HG02885 (cell line): Measurements from ENCODE around the gene FAS.
A peak's percentile ranks its signal among the peaks of the same experiment; 100 is the strongest.
"Not testable (repeated sequence)": the region's sequence is repeated elsewhere in the genome, so short reads cannot be mapped to it uniquely, and the experiment has no call there.

Experiments
- ATAC-seq: cut with Tn5 transposase; IDR thresholded peaks from one replicate; pipeline ENCODE4 v1.9.1; 2021; ENCODE audit warnings: mild to moderate bottlenecking; ENCODE audit not compliant: unreplicated experiment, poor library complexity

The FAS gene

DNA sequence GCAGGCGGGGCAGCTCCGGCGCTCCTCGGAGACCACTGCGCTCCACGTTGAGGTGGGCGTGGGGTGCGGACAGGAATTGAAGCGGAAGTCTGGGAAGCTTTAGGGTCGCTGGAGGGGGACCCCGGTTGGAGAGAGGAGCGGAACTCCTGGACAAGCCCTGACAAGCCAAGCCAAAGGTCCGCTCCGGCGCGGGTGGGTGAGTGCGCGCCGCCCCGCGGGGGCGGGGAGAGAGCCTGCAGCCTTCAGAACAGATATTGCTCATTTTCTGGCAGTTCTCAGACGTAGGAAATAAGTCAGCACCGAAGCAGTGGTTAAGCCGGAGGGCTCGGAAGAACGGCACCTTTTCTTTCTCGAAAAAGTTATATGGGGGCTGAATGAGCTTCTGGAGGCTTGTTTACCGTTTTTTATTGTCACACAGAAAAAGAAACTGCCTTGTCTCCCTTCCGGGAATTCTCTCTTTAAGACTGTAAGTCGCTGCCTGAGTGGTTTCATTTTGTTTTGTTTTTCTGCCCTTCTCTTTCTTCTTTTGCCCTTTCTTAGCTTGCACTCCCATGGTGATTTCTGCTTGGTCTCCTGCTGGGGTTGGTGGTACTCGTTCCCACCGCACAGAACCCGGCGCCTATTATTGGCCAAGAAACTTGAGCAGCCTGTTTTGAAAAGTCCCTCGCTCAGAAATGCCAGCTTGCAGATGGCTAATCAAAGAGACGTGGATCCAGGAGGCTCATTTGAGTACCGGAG, 732 bp downstream of the FAS start:
- ATAC-seq, result peak; percentile 54

- ATAC-seq, result no peak
Measured at GRCh38 chr10:88991899-88992320, 1.3 kb downstream of the FAS start.

DNA sequence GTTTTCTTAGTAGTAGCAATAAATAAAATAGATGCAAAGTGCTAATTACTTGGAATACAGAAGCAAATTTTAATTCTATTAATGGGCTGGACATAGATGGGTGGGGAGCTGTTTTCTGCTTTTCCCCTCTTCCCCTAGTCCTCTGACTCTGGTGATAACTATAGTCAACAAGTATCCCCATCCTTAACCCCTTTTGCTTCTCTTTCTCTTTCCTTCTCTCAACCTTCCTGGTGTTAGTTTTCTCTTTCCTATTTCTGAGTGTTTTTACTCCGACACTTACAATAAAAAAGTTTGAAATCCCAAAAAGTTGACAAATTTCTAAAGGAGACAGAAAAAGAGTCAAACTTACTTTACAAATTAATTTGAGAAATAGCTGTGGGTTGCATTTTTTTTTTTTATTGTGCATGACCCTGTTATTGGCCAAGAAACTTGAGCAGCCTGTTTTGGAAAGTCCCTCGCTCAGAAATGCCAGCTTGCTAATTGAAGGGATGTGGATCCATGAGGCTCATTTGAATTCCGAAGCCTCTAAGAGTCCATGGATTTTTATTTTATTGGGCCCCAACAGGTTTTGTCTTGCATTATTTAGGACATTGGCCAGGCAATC, 2.4 kb downstream of the FAS start:
- ATAC-seq, result no peak

DNA sequence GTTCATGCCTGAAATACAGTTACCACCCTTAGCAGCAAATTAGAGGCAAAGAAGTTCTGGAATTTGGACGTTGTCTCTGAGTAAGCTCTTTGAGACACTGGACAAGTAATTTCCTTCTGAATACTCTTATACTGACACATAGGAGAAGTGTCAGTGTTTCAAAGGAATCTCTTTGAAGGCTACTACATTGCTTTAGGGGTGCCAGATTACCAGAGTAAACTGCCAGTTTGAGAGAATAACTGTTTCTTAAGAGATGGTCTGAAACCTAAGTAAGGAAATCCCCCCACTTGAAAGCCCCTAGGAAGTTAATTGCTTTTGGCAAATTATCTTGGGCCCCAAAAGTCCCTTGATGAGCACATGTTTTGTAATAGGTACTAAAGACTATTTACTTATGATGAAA, 3.4 kb downstream of the FAS start:
- ATAC-seq, result no peak

DNA sequence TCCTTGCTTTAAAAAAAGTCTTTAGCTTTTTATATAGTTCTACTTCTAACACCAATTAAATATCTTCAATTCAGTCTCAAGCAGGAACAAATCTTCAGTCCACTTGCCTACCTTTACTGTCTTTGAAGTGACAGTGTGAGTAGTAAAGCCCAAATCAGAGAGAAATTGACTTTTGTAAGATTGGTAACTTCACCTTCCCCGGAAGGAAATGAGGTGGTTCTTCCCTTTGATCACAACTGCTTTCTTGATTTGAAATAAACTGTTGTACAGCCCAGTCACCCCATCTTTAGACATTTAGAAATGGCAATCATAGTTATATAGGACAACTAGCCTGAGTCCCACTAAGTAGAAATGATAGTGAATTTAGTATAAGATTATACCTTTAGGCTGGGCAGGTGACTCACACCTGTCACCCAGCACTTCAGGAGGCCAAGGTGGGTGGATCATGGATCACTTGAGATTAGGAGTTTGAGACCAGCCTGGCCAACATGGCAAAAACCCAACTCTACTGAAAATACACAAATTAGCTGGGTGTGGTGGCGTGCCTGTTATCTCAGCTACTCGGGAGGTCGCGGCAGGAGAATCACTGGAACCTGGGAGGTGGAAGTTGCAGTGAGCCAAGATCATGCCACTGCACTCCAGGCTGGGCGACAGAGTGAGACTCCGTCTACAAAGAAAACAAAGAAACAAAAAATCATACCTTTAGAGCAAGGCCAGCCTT, 4.7 kb downstream of the FAS start:
- ATAC-seq, result no peak

GRCh38 chr10:88996927-88997326, 6.3 kb downstream of the FAS start:
- peak; percentile 52 for ATAC-seq

DNA sequence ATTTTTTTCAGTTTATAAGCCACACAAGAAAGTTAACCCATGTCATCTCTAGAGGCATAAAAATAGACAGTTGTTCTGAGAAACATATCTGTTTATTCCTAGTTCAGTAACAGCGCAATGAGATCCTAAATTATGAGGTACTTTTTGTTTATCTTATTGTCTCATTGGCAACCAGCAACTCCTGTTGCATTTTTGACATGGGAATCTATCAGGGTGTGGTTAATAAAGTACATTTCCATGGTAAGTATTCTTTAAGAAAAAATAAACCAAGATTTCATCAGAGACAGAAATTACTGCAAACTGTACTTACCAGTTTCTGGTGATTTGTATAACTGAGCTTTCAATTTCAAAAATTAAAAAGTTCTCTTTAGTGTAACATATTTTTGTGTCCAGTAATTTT, 9.0 kb downstream of the FAS start:
- ATAC-seq, result no peak

DNA sequence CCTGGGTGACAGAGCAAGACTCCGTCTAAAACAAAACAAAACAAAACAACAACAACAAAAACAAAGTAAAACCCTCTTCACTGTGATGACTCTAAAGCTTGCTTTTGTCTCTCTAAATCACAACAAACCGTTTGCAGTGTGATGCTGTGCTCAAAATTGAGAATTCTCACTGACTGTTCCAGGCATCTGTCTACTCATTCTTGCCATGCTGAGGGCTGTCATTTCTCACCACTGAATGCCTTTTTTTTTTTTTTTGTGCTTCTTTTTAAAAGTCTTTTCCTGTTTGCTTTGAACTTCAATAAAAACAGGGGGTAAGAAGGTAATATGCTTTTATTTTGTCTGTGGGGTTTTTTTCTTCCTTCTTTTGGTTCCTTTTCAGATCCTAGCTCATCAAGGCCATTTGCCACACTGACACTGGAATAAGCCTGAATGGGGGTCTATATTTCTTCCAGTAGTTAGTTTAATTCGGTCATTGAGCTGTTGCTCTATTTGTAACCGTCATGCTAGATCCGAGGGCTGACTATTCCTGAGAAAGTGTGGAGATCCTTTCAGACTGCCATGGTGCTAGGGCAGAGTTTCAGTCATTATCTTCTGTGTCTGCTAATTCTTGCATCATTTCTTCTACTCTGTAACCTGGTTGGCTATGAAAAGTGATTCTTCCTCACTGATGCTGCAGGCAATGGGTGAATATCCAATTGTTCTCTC, 10.6 kb downstream of the FAS start:
- peak; percentile 47 for ATAC-seq

GRCh38 chr10:89001729-89002072, 11.1 kb downstream of the FAS start:
- ATAC-seq, result peak; percentile 6

DNA sequence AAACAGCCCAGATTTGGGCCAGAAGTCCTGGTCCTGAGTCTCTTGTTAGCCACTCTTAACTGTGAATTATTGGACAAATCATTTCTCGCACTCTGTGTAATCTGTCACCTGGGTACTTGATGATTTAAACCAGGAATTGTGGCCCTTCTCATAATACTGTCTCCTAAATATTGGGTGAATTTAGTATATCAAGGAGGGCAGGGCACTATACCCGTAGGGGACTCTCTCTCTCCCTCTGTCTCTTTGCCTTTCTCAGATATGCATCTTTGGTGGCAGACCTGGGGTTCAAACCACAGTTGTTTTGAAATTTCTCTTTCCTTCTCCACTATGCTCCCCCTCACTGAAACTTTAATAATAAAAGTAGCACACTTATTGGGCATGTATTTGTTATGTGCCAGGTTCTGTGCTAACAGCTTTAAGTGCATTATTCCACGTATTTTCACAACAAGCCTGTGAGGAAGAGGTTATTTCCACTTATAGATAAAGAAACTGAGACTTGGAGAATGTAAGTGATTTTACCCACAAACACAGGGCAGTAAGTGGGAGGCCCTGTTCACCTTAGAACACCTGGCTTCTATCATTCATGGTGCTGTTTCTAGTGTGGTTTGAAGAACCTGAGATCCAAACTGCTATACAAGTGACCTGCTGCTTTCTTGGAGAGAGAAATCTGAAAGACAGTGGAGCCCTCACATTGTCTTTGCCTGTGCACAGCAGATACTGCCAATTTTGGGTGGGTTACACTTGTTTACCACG, 11.8 kb downstream of the FAS start:
- ATAC-seq, result peak; percentile 43

- no peak for ATAC-seq
Measured at GRCh38 chr10:89003344-89003743, 12.7 kb downstream of the FAS start.

DNA sequence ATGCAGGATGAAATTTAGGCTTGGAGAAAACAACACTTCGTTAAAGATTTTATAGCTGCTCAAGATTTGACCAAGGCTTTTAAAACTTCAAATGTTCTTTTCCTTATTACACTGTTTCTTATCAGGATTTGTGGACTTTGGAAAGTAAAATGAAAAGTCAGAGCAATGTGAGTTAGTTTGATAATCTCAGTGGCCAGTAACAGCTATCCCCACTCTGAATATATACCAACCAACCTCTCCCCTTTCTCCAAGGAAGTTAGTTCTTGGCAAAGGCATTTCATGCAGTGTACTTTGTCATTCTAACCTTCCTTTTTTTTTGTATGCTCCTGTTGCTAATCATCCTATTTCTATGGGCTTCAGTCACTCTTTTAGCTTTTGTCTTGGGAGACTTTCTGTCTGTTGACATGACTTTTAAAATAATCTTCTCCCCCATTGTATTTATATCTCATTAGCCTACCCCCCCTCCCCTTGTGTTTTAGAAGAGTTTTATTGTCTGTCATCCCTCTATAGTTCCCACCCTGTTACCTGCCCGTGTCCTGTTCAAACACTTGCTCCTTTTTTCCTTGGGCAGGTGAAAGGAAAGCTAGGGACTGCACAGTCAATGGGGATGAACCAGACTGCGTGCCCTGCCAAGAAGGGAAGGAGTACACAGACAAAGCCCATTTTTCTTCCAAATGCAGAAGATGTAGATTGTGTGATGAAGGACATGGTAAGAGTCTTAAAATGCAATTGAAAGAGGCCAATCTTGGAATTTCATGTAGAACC, 16.7 kb downstream of the FAS start:
- no peak for ATAC-seq

GRCh38 chr10:89018700-89019346, 28.2 kb downstream of the FAS start:
- not testable (repeated sequence) for ATAC-seq

DNA sequence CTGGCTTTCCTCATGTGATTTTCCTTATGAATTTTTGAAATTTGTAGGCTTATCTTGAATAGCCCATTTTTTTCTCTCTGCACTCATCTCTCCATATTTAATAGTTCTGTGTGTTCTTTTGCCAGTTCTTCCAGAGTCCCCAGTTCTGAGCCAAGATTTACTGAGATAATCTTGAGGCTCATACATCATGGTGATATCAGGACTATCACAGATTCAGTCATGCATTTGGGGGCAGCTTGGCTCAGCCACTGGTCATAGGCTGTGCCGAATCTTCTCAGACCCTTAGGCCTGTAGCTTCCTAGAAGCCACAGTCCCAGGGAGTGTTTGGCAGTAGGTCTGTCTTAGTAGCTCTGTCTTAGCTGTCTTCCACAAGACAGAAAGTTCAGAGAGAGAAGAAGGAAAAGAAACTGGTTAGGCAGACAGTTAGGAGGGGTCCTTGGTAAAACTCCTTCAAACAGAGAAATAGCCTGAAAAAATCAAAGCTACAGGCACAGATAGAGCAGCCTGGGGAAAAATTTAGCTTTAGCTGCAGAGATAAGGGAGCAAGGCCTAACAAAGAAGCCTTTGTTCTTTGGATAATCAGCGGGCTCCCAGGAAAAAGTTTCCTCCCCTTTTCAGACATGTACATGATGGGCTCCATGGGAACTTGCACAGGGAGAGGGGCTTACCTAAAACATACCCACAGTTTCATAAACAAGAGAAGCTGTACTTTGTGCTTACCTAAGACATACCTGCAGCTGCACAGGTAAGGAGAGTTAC, 29.1 kb downstream of the FAS start:
- no peak for ATAC-seq

DNA sequence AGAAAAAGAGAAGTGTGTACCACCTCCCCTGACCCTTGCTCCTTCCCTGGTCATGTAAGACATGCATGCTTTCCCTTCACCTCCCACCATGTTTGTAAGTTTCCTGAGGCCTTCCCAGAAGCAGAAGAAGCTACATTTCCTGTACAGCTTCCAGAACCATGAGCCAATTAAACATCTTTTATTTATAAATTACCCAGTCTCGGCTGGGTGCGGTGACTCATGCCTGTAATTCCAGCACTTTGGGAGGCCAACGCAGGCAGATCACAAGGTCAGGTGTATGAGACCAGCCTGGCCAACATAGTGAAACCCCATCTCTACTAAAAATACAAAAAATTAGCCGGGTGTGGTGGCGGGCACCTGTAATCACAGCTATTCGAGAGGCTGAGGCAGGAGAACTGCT, 30.9 kb downstream of the FAS start:
- not testable (repeated sequence) for ATAC-seq

GRCh38 chr10:89022734-89023133, 32.1 kb downstream of the FAS start:
- no peak for ATAC-seq

GRCh38 chr10:89025453-89025852, 34.9 kb downstream of the FAS start:
- no peak for ATAC-seq

DNA sequence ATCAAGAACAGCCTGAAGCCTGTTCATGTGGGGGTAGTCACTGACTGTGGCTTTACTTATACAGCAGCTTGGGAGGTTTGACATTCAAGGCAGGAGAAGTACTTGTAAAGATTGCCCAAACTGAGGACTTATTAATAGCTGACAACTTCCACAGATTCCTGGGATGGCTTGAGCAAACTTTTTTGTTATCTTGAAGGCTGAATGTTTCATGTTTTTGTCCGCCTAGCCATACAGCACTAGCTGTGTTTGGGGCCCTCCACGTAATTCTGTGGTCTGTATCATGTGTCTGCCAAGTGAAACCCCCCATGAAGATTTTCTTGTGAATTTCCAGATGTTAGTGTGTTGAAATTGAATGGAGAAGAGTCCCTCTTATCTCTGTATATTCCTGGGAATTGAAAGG, 38.6 kb downstream of the FAS start:
- no peak for ATAC-seq
